GM12891 (cell line): ENCODE measurements around the gene FASN.

Experiments used
- POLR2A ChIP-seq: IDR thresholded peaks from 2 replicates; pipeline ENCODE4 v1.6.1; 2011; ENCODE audit warnings: low read depth, low read length, control low read depth
- POLR2AphosphoS5 ChIP-seq: IDR thresholded peaks from 2 replicates; pipeline ENCODE4 v1.6.1; 2011; ENCODE audit warnings: low read depth, low read length, control low read depth
- POU2F2 ChIP-seq: IDR thresholded peaks from 2 replicates; pipeline ENCODE4 v1.6.1; 2011; ENCODE audit warnings: low read depth, mild to moderate bottlenecking, control low read depth, low read length, moderate library complexity
- SPI1 ChIP-seq: IDR thresholded peaks from 2 replicates; pipeline ENCODE4 v1.6.1; 2011; ENCODE audit warnings: low read depth, low read length, control low read depth
- TAF1 ChIP-seq: IDR thresholded peaks from 2 replicates; pipeline ENCODE4 v1.6.1; 2011; ENCODE audit warnings: low read depth, low read length, control low read depth

GRCh38 chr17:82084373-82085030, 13.5 kb downstream of the FASN start:
- TF ChIP-seq POLR2AphosphoS5 (no peak), TAF1 (no peak), POLR2A (no peak), SPI1 (no peak), POU2F2 (no peak)
